HG03565 (cell line): Measurements from ENCODE around the gene FCGR3A.
"Not testable (repeated sequence)": the region's sequence is repeated elsewhere in the genome, so short reads cannot be mapped to it uniquely, and the experiment has no call there.

Experiments used
- ATAC-seq: cut with Tn5 transposase; IDR thresholded peaks from one replicate; pipeline ENCODE4 v1.9.1; 2021; ENCODE audit warnings: mild to moderate bottlenecking, moderate library complexity; ENCODE audit not compliant: unreplicated experiment

The FCGR3A gene

DNA sequence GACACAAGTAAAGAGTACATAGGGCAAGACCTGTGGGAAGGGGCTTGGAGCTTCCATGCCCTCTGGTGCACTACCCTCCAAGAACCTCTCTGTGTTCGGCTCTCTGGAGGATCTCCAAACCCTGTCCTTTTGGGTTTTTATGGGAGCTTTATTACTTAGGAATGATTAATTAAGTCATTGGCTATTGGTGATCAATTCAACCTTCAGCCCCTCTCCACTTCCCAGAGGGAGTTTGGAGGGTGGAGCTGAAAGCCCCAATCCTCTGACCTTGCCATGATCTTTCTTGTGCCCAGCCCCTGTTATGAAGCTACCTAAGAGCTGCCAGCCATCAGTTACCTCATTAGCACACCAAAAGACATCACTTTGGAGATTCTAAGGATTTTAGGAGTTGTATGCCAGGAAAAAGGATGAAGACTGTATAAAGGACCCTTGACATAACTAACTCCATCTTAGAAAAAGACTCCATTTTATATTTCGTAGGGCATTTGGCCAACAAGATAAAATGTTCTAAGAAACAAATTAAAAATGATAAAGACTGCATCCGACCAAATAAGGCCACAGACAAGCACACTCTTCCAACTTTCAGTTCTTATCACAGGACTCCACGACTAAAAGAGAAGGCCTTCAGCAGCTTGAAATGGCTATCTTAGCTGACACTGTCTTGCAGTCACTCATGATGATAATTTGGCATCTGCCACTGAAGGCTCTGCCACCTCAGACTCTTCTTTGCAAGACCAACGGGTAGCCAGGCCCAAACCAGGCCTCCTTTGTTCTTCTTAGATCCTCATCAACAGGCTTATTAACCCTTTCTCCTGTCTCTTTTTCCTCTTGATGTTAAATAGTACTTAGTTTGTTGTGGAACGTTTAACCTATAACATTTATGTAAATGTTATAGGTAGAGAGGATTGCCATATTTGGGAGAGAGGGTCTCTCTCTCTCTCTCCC, 8.2 kb upstream of the FCGR3A start:
- not testable (repeated sequence) for ATAC-seq

DNA sequence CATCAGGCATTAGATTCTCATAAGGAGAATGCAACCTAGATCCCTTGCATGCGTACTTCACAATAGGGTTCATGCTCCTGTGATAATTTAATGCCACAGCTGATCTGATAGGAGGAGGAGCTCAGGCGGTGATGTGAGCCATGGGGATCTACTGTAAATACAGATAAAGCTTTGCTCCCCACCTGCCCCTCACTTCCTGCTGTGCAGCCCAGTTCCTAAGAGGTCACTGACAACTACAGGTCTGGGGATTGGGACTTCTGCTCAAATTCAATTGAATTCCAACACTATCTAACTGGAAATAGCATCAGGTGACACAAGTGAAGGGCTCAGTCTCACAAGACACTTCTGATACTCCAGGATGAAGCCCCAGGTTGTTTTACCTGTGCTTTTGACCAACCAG, 7.4 kb upstream of the FCGR3A start:
- not testable (repeated sequence) for ATAC-seq

DNA sequence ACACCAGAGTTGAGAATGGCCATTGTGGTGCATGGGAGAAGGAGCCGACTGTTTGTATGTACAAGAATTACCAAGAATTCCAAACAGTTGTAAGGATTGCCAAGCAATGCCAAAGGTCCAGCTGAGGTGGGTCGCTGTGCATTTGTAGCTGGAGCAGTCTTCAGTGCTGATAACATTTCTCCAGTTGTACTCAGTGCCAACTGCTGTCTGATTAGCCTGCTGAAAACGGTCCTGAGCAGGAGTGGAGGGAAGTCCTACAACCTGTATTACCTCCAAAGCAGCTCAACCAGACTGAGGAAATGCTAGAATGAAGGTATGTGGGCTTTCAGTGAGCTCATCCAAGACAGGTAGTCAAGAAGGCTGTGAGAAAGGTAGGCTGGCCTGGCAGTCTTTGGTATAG, 6.5 kb upstream of the FCGR3A start:
- ATAC-seq = not testable (repeated sequence)

DNA sequence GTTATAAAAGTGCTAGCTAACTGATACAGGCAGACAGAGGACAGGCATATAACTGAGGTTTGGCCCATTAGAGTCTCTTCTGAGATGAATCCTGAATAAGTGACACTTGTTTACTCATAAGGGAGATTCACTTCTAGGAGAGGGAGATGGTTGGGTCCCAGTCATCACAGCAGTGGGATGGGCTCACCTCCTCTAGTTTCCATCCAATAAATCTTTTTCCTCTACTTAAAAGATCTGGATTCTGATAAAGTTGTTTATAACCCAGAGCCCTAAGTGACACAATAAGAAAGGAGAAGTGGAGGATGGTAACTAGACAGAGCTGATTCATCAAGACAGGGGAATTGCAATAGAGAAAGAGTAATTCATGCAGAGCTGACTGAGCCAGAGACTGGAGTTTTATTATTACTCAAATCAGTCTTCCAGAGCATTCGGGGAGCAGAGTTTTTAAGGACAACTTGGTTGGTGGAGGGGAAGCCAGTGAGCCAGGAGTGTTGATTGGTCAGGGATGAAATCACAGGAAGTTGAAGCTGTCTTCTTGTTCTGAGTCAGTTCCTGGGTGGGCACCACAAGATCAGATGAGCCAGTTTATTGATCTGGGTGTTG, 5.3 kb upstream of the FCGR3A start:
- not testable (repeated sequence) for ATAC-seq

DNA sequence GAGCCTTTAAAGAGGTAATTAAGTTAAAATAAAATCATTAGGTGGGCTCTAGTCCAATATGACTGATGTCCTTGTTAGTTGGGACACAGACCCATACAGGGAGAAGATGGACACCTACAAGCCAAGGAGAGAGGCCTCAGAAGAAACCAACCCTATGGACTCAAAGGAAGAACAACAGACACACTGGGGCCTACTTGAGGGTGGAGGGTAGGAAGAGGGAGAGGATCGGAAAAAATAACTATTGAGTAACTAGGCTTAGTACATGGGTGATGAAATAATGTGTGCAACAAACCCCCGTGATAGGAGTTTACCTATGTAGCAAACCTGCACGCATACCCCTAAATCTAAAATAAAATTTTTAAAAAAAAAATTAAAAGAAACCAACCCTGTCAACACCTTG, 4.7 kb upstream of the FCGR3A start:
- not testable (repeated sequence) for ATAC-seq

DNA sequence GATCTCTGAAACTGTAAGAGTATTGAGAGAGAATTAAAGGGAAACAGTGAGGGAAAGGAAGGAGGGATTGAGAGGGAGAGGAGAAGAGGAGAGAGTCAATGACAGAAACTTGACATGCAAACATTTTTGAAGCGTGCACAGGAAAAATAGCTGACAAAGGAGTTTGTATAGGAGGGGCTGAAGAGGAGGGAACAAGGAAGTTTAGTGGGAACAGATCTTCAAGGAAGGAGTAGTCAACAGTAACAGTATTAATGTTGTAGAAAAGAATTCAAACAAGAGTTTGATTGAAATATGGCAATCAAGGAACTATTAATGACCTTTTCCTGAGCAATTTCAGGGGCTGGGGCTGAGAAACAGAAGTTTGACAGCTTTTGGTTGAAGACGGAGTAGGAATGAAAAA, 4.0 kb upstream of the FCGR3A start:
- ATAC-seq = not testable (repeated sequence)

DNA sequence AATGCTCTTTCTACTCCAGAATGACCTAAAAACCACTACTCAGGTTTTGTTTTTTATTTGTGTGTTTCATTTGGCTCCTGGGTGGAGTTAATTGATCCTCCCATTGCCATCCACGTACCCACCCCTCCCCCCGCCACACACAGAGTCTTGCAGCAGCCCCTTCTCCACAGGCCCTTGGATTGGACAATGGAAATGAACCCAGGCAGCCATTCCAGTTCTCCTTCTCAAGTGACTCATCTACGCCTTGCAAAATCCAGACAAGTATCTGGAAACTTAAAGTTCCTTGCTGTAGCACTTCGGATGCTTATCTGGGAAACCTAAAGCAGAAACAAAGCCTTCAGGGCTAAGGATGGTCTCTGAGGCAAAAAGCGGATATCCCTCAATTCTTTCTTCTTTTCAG, 1.3 kb upstream of the FCGR3A start:
- not testable (repeated sequence) for ATAC-seq

DNA sequence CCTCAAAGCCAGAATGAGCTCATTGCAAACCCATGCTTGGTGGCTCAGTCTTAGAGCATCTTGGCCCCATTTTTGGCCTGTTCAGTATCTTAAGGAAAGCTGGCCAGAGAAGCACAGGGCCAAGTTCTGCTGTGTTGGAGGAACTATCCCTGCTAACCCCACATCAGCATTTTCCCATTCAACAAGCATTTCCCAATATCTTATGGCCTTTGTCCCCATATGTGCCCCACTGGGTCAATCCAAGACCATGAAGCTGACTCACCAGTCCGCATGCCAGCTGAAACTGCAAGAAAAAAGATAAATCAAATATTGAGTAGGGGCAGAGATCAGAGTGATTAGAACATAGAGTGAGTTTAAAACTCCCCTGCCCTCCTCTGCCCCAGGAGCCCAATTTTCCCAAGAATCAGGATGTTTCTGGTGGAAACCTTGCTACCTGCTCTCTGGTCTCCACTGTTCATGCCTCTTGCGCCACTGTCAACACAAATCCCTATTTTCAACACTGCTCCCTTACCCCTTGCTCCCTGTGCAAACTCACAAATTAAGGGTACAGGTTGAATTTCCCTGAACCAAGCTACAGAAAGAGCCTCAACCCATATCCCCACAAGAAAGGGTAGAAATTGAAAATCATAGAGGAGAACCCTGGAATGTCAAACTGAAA, 740 bp downstream of the FCGR3A start:
- not testable (repeated sequence) for ATAC-seq

DNA sequence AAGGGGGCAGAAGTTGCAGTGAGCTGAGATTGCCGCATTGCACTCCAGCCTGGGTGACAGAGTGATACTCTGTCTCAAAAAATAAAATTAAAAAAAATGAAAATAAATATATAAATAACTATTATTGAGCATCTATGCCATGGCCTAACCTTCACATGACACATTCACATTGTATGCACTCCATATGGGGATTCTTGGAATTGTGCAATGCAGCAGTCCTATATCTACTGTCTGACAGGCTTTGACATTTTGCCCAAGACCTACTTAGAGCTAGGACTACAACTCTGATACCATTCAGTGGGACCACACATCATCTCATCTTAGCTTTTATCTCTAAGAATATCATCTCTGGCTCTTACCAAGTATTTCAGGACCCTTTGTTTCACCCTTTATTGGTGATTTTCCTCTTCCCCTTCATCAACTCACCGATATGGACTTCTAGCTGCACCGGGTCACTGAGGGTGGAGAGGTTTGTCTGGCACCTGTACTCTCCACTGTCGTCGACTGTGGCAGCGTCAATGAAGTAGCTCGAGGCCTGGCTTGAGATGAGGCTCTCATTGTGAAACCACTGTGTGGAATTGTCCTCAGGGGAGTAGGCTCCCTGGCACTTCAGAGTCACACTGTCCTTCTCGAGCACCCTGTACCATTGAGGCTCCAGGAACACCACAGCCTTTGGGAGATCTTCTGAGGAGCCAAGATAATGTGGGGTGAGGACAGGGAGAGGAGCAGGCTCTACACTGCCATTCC, 1.4 kb downstream of the FCGR3A start:
- ATAC-seq = not testable (repeated sequence)

DNA sequence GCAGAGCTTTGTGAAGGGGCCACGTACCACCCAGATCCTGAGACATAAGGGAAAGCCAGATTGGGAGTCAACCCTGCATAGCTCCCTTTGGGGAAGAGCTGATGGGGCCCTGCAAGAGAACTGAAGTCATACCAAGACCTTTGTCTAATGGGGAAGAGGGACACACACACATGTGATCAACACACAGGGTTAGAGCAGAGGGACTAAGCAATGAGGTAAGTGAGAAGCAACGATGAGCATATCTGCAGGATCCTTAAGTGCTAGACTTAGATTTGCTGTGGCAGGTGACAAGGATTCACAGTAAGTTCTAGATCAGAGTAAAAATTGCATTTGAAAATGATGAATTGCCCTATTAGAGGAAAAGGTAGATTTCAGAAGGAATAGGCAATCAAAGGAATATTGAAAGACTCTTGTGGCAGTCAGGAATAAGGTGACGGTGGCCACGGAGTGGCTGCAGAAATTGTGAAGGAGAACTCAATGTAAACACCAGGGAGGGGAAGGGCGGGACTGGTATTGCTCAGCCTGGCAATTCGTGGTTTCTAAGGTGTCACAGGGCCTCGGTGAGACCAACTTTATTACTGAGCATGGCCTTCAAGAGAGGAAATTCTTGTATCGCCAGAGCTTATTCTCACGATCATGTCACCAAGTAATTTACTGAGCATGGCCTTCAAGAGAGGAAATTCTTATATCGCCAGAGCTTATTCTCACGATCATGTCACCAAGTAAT, 4.5 kb downstream of the FCGR3A start:
- not testable (repeated sequence) for ATAC-seq

DNA sequence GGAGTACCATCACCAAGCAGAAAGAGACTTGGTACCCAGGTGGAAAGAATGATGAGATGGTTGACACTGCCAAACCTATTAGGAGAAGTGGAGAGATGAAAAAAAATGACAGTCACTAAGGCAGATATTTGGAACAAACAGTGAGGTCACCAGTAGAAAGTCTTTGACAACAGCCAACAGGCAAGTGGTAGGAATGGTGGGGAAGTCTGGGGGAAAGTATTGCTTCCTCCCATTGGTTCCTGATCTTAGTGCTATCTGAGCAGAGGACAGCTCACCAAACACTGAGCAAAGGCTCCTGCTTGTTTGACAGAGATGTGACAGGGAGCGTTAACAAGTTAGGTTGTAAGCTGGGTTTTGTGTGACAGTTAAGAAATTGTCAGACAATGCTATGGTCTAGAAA, 6.5 kb downstream of the FCGR3A start:
- ATAC-seq = not testable (repeated sequence)

DNA sequence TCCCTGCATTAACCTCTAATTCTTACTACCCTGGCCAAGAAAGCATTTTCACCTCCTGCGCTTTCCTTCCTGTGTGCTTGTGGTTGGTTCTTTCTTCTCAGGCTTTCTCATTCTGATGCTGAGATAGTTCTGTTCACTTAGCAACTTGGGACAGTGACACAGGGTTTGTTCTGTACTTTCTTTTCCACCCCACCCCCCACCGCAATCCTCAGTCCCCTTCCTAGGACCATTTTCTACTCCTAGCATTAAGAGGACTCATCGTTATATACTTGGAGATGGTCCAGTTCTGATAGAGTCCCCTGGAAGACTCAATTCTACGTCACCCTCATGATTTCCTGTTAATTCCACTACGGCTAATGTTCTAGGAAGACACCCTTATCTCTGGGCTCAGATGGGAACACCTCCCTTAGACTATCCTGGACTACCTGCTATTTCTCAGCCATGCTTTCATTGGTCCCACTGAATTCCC, 7.5 kb downstream of the FCGR3A start:
- ATAC-seq = peak; percentile 50

DNA sequence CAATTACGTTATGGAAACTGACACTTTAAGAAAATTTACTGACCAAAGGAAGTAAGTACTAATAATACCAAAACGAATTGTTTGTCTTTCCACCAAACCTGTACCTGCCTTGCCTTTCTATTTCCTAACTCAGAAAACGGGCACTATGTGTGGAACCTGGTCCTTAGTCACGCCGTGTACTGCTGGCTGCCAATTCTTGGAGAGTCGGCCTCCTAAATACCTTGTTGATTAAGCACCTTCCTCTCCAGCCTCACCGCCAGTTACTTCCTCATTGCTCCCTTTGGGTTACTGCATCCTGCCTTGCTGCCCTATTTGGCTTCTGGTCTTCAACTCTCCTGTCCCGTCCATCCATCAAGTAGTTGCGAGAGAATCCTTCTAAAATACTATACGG, 9.1 kb downstream of the FCGR3A start:
- ATAC-seq = not testable (repeated sequence)

DNA sequence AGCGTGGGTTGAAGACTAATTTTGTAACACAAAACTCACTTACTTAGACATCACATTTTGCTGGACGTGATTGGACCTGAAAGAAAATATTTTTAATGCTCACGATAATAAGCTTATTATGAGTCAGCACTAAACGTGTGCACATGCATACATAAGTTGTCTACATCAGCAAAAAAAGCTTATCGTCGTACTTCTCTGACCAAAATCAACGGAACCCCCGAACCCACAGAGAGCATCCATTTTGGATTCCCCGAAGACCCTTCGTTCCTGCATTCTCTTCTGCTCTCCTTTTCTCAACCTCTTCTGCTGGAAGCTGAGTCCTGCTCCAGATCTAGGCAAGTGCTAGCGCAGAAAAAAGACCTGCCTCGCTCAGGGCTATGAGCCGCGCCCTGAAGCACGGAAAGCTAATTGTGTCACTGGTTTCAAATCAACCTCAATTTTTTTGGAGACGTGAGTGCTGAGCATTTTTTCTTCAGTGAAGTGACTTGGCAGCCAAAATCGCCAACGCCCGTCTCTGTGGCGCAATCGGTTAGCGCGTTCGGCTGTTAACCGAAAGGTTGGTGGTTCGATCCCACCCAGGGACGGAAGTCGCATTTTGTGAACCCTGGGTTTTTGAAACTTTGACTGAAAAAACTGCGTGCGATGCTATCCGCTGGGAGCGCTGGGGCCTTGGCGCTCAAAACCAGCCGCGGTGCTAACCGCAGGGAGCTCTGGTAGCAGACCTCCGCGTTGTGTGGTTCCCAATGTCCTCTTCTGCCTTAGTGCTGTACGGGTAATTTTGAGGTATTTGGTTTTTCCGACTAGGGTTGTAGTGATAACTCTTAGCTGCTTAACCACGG, 9.7 kb downstream of the FCGR3A start:
- ATAC-seq = peak; percentile 43

DNA sequence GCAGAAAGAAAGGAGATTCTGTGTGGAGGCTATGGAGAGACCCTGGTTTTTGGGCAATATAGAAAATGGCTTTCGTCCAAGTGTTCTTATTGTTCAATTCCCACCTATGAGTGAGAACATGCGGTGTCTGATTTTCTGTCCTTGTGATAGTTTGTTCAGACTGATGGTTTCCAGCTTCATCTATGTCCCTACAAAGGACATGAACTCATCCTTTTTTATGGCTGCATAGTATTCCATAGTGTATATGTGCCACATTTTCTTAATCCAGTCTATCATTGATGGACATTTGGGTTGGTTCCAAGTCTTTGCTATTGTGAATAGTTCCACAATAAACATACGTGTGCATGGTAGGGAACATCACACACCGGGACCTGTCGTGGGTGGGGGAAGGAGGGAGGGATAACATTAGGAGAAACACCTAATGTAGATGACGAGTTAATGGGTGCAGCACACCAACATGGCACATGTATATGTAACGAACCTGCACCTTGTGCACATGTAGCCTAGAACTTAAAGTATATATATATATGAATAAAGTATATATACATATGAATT, 10.6 kb downstream of the FCGR3A start:
- not testable (repeated sequence) for ATAC-seq

DNA sequence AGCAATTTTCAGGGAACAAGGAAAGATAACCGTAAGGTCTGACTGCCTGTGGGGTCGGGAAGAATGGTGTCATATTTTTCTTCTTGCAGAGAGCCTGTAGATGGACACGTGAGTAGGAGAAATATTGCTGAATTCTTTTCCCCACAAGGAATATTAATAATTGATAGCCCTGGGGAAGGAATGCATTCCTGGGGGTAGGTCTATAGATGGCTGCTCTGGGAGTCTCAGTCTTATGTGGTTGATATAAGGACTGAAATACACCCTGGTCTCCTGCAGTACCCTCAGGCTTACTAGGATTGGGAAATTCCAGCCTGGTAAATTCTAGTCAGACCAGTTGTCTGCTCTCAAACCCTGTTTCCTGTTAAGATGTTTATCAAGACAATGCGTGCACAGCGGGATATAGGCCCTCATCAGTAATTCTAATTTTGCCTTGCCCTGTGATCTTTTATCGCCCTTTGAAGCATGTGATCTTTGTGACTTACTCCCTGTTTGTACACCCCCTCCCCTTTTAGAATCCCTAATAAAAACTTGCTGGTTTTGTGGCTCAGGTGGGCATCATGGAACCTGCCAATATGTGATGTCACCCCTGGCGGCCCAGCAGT, 12.4 kb downstream of the FCGR3A start:
- ATAC-seq = not testable (repeated sequence)

DNA sequence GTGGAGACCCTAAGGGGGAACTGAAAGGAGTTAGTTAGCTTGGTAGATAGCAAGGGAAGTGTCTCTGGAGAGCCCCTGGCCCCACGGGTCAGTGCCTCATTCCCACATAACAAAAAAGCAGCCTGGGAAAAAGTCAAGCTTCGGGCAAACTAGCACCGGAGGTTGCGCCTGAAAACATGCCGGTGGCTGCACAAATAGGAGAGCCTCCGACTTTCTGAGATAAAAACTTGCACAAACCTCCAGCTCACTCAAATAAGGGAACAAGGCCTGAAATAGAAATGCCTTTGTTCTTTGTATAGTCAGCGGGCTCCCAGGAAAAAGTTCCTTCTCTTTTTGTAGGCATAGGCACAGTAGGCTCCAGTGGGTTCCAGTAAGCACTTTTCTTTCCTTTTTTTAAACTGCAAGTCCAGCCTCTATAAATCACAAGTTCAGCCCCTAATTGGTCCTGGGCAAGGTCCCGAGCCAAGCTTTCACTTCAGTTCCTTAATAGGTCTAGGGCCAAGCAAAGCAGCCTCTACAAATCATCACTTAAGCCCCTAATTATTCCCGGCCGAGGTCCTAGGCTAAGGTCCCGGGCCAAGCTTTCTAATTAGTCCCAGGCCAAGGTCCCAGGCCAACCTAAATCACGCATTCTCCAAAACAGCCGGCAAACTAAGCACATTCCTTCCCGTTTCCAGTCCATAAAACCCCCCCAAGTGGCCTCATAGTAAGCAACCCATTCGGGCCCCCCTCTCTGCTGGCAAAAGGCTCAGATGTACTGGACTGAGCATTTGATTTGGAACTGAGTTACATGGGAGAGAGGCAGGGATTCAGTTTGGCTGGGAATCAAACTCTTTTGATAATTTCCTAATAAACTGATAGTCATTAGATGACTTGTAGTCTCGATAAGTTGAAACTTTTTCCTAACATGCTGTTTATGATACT, 16.7 kb downstream of the FCGR3A start:
- not testable (repeated sequence) for ATAC-seq
